Endothelial cell (in vitro differentiated cells): ENCODE results near the gene ECI2. TPM values are rescaled to one million over a fixed set of nuclear protein-coding genes. Genes with fewer than 3 reads are reported as not detected.

Experiments used
- DNase-seq: peaks from one replicate; pipeline ENCODE4 v3.0.0; 2021; ENCODE audit warnings: low spot score
- H3K27ac Mint-ChIP-seq: one replicate; pipeline ENCODE4 v1.8.0; 2021; ENCODE audit warnings: mixed read lengths, inconsistent platforms; ENCODE audit not compliant: unreplicated experiment
- H3K27me3 Mint-ChIP-seq: one replicate; pipeline ENCODE4 v1.8.0; 2021; ENCODE audit warnings: mild to moderate bottlenecking, moderate library complexity, mixed read lengths, inconsistent platforms; ENCODE audit not compliant: unreplicated experiment
- H3K36me3 Mint-ChIP-seq: one replicate; pipeline ENCODE4 v1.8.0; 2021; ENCODE audit warnings: mild to moderate bottlenecking, low read depth, mixed read lengths, inconsistent platforms; ENCODE audit not compliant: unreplicated experiment
- H3K4me1 Mint-ChIP-seq: one replicate; pipeline ENCODE4 v1.8.0; 2021; ENCODE audit warnings: mild to moderate bottlenecking, mixed read lengths, inconsistent platforms; ENCODE audit not compliant: unreplicated experiment
- H3K4me3 Mint-ChIP-seq: one replicate; pipeline ENCODE4 v1.8.0; 2021; ENCODE audit warnings: mild to moderate bottlenecking, mixed read lengths, inconsistent platforms; ENCODE audit not compliant: unreplicated experiment
- H3K9me3 Mint-ChIP-seq: one replicate; pipeline ENCODE4 v1.8.0; 2021; ENCODE audit warnings: mixed read lengths, inconsistent platforms; ENCODE audit not compliant: unreplicated experiment
- total RNA-seq: library from RNA; stranded (reverse); fragmentation: NEBNext Ultra II Directional; extraction: Animal tissue kit (Norgen Biotek cat#: 25700); gene quantifications from one replicate; pipeline ENCODE4 v1.2.1, GENCODE V29; 2021; ENCODE audit not compliant: unreplicated experiment
- TF ChIP-seq, protein P1 (sequence below): fragments of 200-600 bp; sonication (generic); IDR thresholded peaks from one replicate; pipeline ENCODE4 v1.5.0; 2021; ENCODE audit warnings: antibody characterized with exemption; ENCODE audit not compliant: unreplicated experiment

ECI2 gene
- total RNA-seq, 1 donor from 2014 or later: 66.3 TPM

DNA sequence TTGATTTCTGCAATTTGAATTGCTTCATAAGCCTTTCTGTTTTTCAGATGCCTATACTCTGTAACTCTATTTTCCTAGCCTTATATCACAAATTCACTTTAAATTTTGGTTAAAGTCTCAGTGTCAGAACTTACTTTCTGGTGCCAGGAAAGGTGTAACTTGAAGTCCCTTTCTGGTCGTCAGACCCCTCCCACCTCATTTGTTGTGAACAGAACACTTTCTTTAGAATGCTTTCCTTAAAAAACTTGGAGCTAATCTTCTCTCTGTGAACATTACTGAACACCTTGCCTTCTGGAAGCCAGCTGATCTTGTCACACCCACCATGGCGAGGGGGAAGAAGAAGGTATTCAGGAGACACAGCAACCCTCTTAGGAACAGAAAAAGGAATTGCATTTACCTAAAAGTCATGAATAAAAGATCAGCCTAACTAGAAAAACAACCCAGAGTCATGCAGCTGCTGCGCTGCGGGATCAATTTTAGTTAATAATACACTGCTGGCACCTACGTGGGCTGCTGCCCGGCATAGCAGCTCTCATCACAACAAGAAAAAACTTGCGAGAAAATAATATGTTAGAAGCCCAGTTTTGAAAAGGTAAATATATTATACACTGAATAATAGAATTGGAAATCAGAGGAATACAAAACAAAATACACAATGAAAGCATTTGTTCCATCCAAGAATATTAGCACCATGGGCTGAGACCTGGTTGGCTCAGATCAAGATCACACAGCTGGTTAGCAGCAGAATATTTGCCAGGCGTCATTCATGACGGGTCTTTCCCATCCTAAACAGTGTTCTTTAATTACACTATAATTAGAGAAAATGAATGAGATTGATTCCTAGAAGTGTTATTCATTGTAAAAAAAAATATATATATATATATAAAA, 50.7 kb downstream of the ECI2 start:
- no peaks in the 10 kb centered on the region for H3K27me3 Mint-ChIP-seq
- no peak overlapping the region for H3K27ac Mint-ChIP-seq
- no peaks in the 10 kb centered on the region for H3K36me3 Mint-ChIP-seq
- no peaks in the 10 kb centered on the region for H3K4me1 Mint-ChIP-seq
- TF ChIP-seq, protein P1, sequence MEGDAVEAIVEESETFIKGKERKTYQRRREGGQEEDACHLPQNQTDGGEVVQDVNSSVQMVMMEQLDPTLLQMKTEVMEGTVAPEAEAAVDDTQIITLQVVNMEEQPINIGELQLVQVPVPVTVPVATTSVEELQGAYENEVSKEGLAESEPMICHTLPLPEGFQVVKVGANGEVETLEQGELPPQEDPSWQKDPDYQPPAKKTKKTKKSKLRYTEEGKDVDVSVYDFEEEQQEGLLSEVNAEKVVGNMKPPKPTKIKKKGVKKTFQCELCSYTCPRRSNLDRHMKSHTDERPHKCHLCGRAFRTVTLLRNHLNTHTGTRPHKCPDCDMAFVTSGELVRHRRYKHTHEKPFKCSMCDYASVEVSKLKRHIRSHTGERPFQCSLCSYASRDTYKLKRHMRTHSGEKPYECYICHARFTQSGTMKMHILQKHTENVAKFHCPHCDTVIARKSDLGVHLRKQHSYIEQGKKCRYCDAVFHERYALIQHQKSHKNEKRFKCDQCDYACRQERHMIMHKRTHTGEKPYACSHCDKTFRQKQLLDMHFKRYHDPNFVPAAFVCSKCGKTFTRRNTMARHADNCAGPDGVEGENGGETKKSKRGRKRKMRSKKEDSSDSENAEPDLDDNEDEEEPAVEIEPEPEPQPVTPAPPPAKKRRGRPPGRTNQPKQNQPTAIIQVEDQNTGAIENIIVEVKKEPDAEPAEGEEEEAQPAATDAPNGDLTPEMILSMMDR: no peak
- no peak overlapping the region for H3K4me3 Mint-ChIP-seq
- DNase-seq: no peak
- H3K9me3 Mint-ChIP-seq: no peaks in the 10 kb centered on the region

DNA sequence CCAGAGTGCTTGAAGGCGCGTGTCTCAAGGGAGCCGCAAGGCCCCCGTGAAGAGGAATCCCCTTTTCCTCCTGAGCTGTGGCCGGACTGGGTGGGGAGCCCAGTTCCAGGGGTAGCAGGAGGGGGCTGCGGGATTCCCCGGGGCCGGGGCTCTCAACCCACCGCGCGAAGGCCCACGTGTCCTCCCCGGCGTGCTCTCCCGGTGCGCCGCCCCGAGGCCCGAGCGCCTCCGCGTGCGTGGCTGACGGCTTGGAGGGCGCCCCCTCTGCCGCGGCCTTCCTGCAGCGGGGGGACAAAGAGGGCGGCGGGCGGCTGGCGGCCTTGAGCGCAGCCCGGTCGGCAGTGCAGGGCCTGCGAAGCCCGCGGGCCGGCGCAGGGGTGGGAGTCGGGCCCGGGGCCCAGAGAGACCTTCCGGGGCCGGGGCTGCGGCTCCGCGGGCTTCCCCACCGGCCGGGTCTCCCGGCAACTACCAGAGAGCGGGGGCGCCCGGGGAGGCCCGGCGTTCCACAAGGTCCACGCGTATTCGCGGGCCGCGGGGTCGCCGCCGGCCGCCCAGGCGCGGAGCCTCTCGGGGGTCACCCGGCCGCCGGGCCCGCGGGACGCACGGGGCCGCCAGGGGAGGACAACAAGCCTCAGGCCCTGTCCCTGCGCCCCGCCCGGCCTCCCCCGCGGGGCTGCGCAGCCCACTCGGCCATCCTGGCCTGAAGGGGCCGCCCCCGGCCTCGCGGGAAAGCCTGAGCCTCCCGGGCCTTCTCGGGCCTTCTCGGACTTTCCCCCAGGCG, 56.5 kb downstream of the ECI2 start, which contains the start of gene FAM217A:
Gene FAM217A, minus strand, starts transcription at position 447 of the 781 bp plus-strand sequence. CDS start 1,723 bp downstream, outside the sequence.
- Mint-ChIP-seq H3K9me3 (no peaks in the 10 kb centered on the region), H3K27ac (no peak within 1 kb of the TSS), H3K4me3 (no peak within 1 kb of the TSS), H3K36me3 (no peaks in the 10 kb centered on the region), H3K27me3 (no peaks in the 10 kb centered on the region), H3K4me1 (no peaks in the 10 kb centered on the region)
- no peak for DNase-seq
- TF ChIP-seq, protein P1: no peak

- TF ChIP-seq, protein P1: no peak
- no peaks in the 10 kb centered on the region for H3K36me3 Mint-ChIP-seq
- peaks cover 5% of the 10 kb centered on the region for H3K4me1 Mint-ChIP-seq
- no peak overlapping the region for H3K27ac Mint-ChIP-seq
- H3K27me3 Mint-ChIP-seq: no peaks in the 10 kb centered on the region
- H3K4me3 Mint-ChIP-seq: no peak overlapping the region
- no peaks in the 10 kb centered on the region for H3K9me3 Mint-ChIP-seq
- no peak for DNase-seq
These were observed 60.7 kb downstream of the ECI2 start for GRCh38 chr6:4074478-4075235.

GRCh38 chr6:4071330-4071729, 64.0 kb downstream of the ECI2 start:
- DNase-seq: no peak
- H3K36me3 Mint-ChIP-seq: no peaks in the 10 kb centered on the region
- H3K27ac Mint-ChIP-seq: no peak overlapping the region
- H3K9me3 Mint-ChIP-seq: no peaks in the 10 kb centered on the region
- H3K4me3 Mint-ChIP-seq: no peak overlapping the region
- TF ChIP-seq, protein P1: no peak
- H3K4me1 Mint-ChIP-seq: peaks cover 5% of the 10 kb centered on the region
- no peaks in the 10 kb centered on the region for H3K27me3 Mint-ChIP-seq
